HT1080 (cell line): ENCODE measurements around the gene GNG4. TPM values are rescaled to one million over a fixed set of nuclear protein-coding genes. Genes with fewer than 3 reads are reported as not detected.
A peak's percentile ranks its signal among the peaks of the same experiment; 100 is the strongest.
"Not testable (repeated sequence)": the region's sequence is repeated elsewhere in the genome, so short reads cannot be mapped to it uniquely, and the experiment has no call there.

Source experiments
- DNase-seq: peaks from one replicate; pipeline ENCODE4 v3.0.0-alpha.2; 2015; ENCODE audit warnings: low read depth
- total RNA-seq: library from RNA; depleted of rRNA; stranded (reverse); fragments of >200 nt; shearing (Covaris generic); gene quantifications from 2 replicates; pipeline ENCODE4 v1.2.3, GENCODE V29; 2014

Gene GNG4
- total RNA-seq, 1 experiment from 2014 or later: 2.0 TPM

GRCh38 chr1:235545292-235545930 lies 104.2 kb downstream of the GNG4 start:
- no peak for DNase-seq

GRCh38 chr1:235542845-235543244 lies 106.7 kb downstream of the GNG4 start:
- not testable (repeated sequence) for DNase-seq

- peak; percentile 10 for DNase-seq
These were observed 116.0 kb downstream of the GNG4 start for GRCh38 chr1:235533476-235534168.

GRCh38 chr1:235532360-235532759 lies 117.2 kb downstream of the GNG4 start:
- DNase-seq: peak; percentile 57

GRCh38 chr1:235527196-235527814 lies 122.3 kb downstream of the GNG4 start:
- no peak for DNase-seq

GRCh38 chr1:235525314-235525713 lies 124.3 kb downstream of the GNG4 start:
- DNase-seq: no peak

- DNase-seq: no peak
These were observed 132.6 kb downstream of the GNG4 start for GRCh38 chr1:235516862-235517446.

GRCh38 chr1:235515844-235516512 lies 133.6 kb downstream of the GNG4 start:
- no peak for DNase-seq

- DNase-seq: peak; percentile 70
These were observed 135.9 kb downstream of the GNG4 start for GRCh38 chr1:235513495-235514366.

GRCh38 chr1:235511470-235512240 lies 137.9 kb downstream of the GNG4 start:
- peak; percentile 45 for DNase-seq

- no peak for DNase-seq
These were observed 138.8 kb downstream of the GNG4 start for GRCh38 chr1:235510823-235511222.

GRCh38 chr1:235507623-235508022 lies 142.0 kb downstream of the GNG4 start:
- DNase-seq: no peak

- DNase-seq: peak; percentile 98
These were observed 144.9 kb downstream of the GNG4 start for GRCh38 chr1:235504494-235505222.

GRCh38 chr1:235504122-235504493 lies 145.5 kb downstream of the GNG4 start, which contains the start of gene B3GALNT2:
B3GALNT2 (minus strand) TSS chr1:235504452; CDS start chr1:235504252, 200 bp downstream.
- no peak for DNase-seq

GRCh38 chr1:235503403-235504121 lies 146.0 kb downstream of the GNG4 start:
- DNase-seq: peak; percentile 45

- DNase-seq: peak; percentile 17
These were observed 146.8 kb downstream of the GNG4 start for GRCh38 chr1:235502601-235503402.

GRCh38 chr1:235500971-235501540 lies 148.5 kb downstream of the GNG4 start:
- DNase-seq: peak; percentile 5
